Adrenal gland (tissue), 12 donors: ENCODE measurements around the gene RAVER1. TPM values are rescaled to one million over a fixed set of nuclear protein-coding genes. Genes with fewer than 3 reads are reported as not detected.
"Not testable (repeated sequence)": the region's sequence is repeated elsewhere in the genome, so short reads cannot be mapped to it uniquely, and the experiment has no call there.

Experiments used
- DNase-seq, 7 donors: peaks; one replicate each; pipeline ENCODE4 v3.0.0-alpha.2; 2019 to 2020
- H3K27ac ChIP-seq, 5 donors: fragments of 200-600 bp; sonication (generic) in 4 of 5; 1 replicate in 3 of 5; 2 replicates in 2 of 5; pipeline versions ENCODE4 v1.5.1 to v1.8.0; 2016 to 2020; ENCODE audit warnings: mild to moderate bottlenecking in 1 of 5
- H3K27me3 ChIP-seq: fragments of 200-600 bp; 2 replicates; pipeline ENCODE4 v1.8.0; 2021
- H3K36me3 ChIP-seq, 2 donors: fragments of 200-600 bp; replicated peaks in 1 of 2; 1 replicate in 1 of 2; 2 replicates in 1 of 2; pipeline versions ENCODE4 v1.5.1 to v1.8.0; 2018 to 2022
- H3K4me1 ChIP-seq, 2 donors: fragments of 200-600 bp; replicated peaks in 1 of 2; 1 replicate in 1 of 2; 2 replicates in 1 of 2; pipeline versions ENCODE4 v1.5.1 to v1.8.0; 2018 to 2021
- H3K4me3 ChIP-seq, 4 donors: fragments of 200-600 bp; sonication (generic) in 3 of 4; one replicate each; pipeline ENCODE4 v1.5.1; 2016 to 2018
- H3K9me3 ChIP-seq, 3 donors: fragments of 200-600 bp; sonication (generic) in 1 of 3; replicated peaks in 1 of 3; 1 replicate in 2 of 3; 2 replicates in 1 of 3; pipeline versions ENCODE4 v1.5.1 to v1.8.0; 2016 to 2021
- CTCF ChIP-seq, 6 experiments: fragments of 450-650 bp in 4 of 6; fragments of 200-600 bp in 2 of 6; sonication (generic) in 1 of 6; IDR thresholded peaks; 1 replicate in 5 of 6; 2 replicates in 1 of 6; pipeline versions ENCODE4 v1.5.1 to v1.8.0; 2016 to 2021; ENCODE audit warnings: antibody characterized with exemption in 6 of 6, mild to moderate bottlenecking in 2 of 6, moderate library complexity in 1 of 6
- POLR2A ChIP-seq, 2 donors: fragments of 450-650 bp; IDR thresholded peaks; one replicate each; pipeline ENCODE4 v1.6.1; 2017; ENCODE audit warnings: antibody characterized with exemption in 2 of 2, mild to moderate bottlenecking in 2 of 2, moderate library complexity in 1 of 2
- WGBS, 4 donors: extraction: QIAGEN DNeasy Blood & Tissue Kit in 2 of 4; methylation state at CpG; one replicate each; pipeline versions ENCODE4 v1.1.5 to v1.1.7; 2013 to 2017; 5-methylcytosine and 5-hydroxymethylcytosine counted together
- intact Hi-C, 2 donors: fragments of 100-400 bp; cut with DNase I; formaldehyde crosslinking; loops; one replicate each; pipeline versions ENCODE4 v1.14.1 to v1.15.0; 2022 to 2023
- polyA plus RNA-seq, 3 donors: library from polyadenylated mRNA; stranded (reverse); fragments of 200-250 nt in 2 of 3; fragments of 350-450 nt in 1 of 3; fragmentation: Illumina TruSeq in 1 of 3; extraction: RNeasy Lipid Tissue Mini Kit (QIAGEN cat#74804) in 1 of 3; gene quantifications; one replicate each; pipeline ENCODE4 v1.2.3, GENCODE V29; 2013 to 2014
- total RNA-seq, 9 donors: library from RNA; depleted of rRNA in 4 of 9; stranded (reverse); fragments of >200 nt in 4 of 9; fragments of 120-200 nt in 1 of 9; fragmentation: NEBNext Ultra II Directional in 1 of 9; extraction: Animal tissue kit (Norgen Biotek cat#: 25700) in 1 of 9; gene quantifications; one replicate each; pipeline versions ENCODE4 v1.1.0 to v1.2.4, GENCODE V29; 2013 to 2023
- donor health status: healthy with polysubstance abuse.
- donor health status: Bipolar disorder and iron deficiency.
- donor health status: DM: yes; HTN: yes; CAD: no.
- donor health status: DM: no; HTN: no; CAD: no.
- donor health status: DM: no; HTN: no; CAD: no.
- donor health status: DM: yes; HTN: yes; CAD: no.

RAVER1 gene
- total and polyA plus RNA-seq, 12 donors: 4.1 to 42.7 (median 27.0) TPM

GRCh38 chr19:10368101-10368803 lies 34.9 kb upstream of the RAVER1 start:
- H3K4me3 ChIP-seq: no peak overlapping the region
- H3K4me1 ChIP-seq: no peaks in the 10 kb centered on the region
- no peak overlapping the region for H3K27ac ChIP-seq
- intact Hi-C loops: no loop called here
- no peak for TF ChIP-seq POLR2A (IDR thresholded peaks at IDR 0.05)
- no peak for TF ChIP-seq CTCF (IDR thresholded peaks at IDR 0.05)
- no peaks in the 10 kb centered on the region for H3K9me3 ChIP-seq
- H3K27me3 ChIP-seq: no peaks in the 10 kb centered on the region
- 90 to 96% (median 94%) methylated on average over 10 to 15 of the region's 15 CpGs for WGBS, 4 donors
- DNase-seq: no peak
- H3K36me3 ChIP-seq: peaks cover 0 to 63% of the 10 kb centered on the region in 2 donors

GRCh38 chr19:10366950-10367512 lies 33.7 kb upstream of the RAVER1 start:
- H3K27ac ChIP-seq, H3K4me1 ChIP-seq, H3K9me3 ChIP-seq, H3K4me3 ChIP-seq, H3K27me3 ChIP-seq, intact Hi-C loops, DNase-seq: not testable (repeated sequence)
- 95 to 99% (median 96%) methylated on average over 4 of the region's 4 CpGs for WGBS, 4 donors
- peaks cover 0 to 70% of the 10 kb centered on the region in 2 donors for H3K36me3 ChIP-seq

- no peak for TF ChIP-seq POLR2A (IDR thresholded peaks at IDR 0.05)
- TF ChIP-seq CTCF (IDR thresholded peaks at IDR 0.05): no peak
- no peak for DNase-seq
- H3K4me1 ChIP-seq: no peaks in the 10 kb centered on the region
- no peak overlapping the region for H3K27ac ChIP-seq
- H3K9me3 ChIP-seq: no peaks in the 10 kb centered on the region
- intact Hi-C loops: no loop called here
- peaks cover 0 to 78% of the 10 kb centered on the region in 2 donors for H3K36me3 ChIP-seq
- 94 to 97% (median 96%) methylated on average over 15 to 23 of the region's 23 CpGs for WGBS, 4 donors
- no peaks in the 10 kb centered on the region for H3K27me3 ChIP-seq
- no peak overlapping the region for H3K4me3 ChIP-seq
Measured at GRCh38 chr19:10365518-10365917, 32.2 kb upstream of the RAVER1 start.

- intact Hi-C loops: no loop called here
- DNase-seq: no peak
- Histone ChIP-seq H3K36me3 (peaks cover 0 to 77% of the 10 kb centered on the region in 2 donors), H3K4me3 (no peak overlapping the region), H3K4me1 (no peaks in the 10 kb centered on the region), H3K27me3 (no peaks in the 10 kb centered on the region), H3K27ac (no peak overlapping the region), H3K9me3 (no peaks in the 10 kb centered on the region)
- WGBS, 4 donors: 84 to 91% (median 89%) methylated on average over 12 to 19 of the region's 19 CpGs; no CpG with 5 or more reads in 1 of the 4 donors
- TF ChIP-seq CTCF (IDR thresholded peaks at IDR 0.05): no peak
- no peak for TF ChIP-seq POLR2A (IDR thresholded peaks at IDR 0.05)
Measured at GRCh38 chr19:10364644-10365043, 31.3 kb upstream of the RAVER1 start.
